ENCODE data around the gene FIBP.

- TF ChIP-seq, protein P1, sequence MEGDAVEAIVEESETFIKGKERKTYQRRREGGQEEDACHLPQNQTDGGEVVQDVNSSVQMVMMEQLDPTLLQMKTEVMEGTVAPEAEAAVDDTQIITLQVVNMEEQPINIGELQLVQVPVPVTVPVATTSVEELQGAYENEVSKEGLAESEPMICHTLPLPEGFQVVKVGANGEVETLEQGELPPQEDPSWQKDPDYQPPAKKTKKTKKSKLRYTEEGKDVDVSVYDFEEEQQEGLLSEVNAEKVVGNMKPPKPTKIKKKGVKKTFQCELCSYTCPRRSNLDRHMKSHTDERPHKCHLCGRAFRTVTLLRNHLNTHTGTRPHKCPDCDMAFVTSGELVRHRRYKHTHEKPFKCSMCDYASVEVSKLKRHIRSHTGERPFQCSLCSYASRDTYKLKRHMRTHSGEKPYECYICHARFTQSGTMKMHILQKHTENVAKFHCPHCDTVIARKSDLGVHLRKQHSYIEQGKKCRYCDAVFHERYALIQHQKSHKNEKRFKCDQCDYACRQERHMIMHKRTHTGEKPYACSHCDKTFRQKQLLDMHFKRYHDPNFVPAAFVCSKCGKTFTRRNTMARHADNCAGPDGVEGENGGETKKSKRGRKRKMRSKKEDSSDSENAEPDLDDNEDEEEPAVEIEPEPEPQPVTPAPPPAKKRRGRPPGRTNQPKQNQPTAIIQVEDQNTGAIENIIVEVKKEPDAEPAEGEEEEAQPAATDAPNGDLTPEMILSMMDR (conservative IDR thresholded peaks at IDR 0.05; ENCODE audit: low read depth, low read length): no peak
- no peak for TF ChIP-seq EZH2phosphoT487 (IDR thresholded peaks at IDR 0.05; ENCODE audit: borderline replicate concordance, low read length)
These were observed 31.5 kb upstream of the FIBP start for GRCh38 chr11:65919573-65920371.
